B cell (primary cell): ENCODE results near the gene STAG1. TPM values are rescaled to one million over a fixed set of nuclear protein-coding genes. Genes with fewer than 3 reads are reported as not detected.

ENCODE experiments used
- ATAC-seq: fragments of 200-7000 bp; cut with Tn5 transposase; one replicate; pipeline ENCODE4 v1.10.0; 2021; ENCODE audit warnings: low read depth, mild to moderate bottlenecking, moderate number of reproducible peaks, moderate library complexity
- CTCF ChIA-PET: fragments of 350-600 bp; sonication (Branson Sonifier 250); formaldehyde crosslinking; loops from one replicate; lab custom pipeline; 2021; ENCODE audit warnings: antibody characterized with exemption, inconsistent platforms; lab: Charles Lee
- POLR2A ChIA-PET: fragments of 350-600 bp; sonication (Branson Sonifier 250); formaldehyde crosslinking; loops from one replicate; lab custom pipeline; 2021; ENCODE audit warnings: antibody characterized with exemption; lab: Charles Lee
- DNase-seq: peaks from one replicate; pipeline ENCODE4 v3.0.0; 2013
- H2AFZ ChIP-seq: 2 replicates; pipeline ENCODE4 v1.6.1; 2012; ENCODE audit warnings: mild to moderate bottlenecking, low read depth, low read length; ENCODE audit not compliant: insufficient read depth, poor library complexity, severe bottlenecking
- H3K27ac ChIP-seq, 2 donors: 1 replicate in 1 of 2; 2 replicates in 1 of 2; pipeline ENCODE4 v1.5.1; 2012 to 2013; ENCODE audit warnings: low read length in 2 of 2, mild to moderate bottlenecking in 2 of 2, moderate library complexity in 1 of 2
- H3K27me3 ChIP-seq, 4 experiments: fragments of 200-600 bp in 1 of 4; sonication (generic) in 1 of 4; replicated peaks in 1 of 4; 1 replicate in 2 of 4; 2 replicates in 2 of 4; pipeline versions ENCODE4 v1.6.1 to v1.7.0; 2013 to 2016; ENCODE audit warnings: low read length in 3 of 4, mild to moderate bottlenecking in 2 of 4, mixed read lengths in 1 of 4, moderate library complexity in 1 of 4; ENCODE audit not compliant: insufficient read depth in 4 of 4, control insufficient read depth in 3 of 4; ENCODE audit errors: control extremely low read depth in 1 of 4
- H3K36me3 ChIP-seq, 2 experiments: replicated peaks in 1 of 2; 1 replicate in 1 of 2; 2 replicates in 1 of 2; pipeline versions ENCODE4 v1.6.1 to v1.7.1; 2013; ENCODE audit warnings: low read length in 1 of 2; ENCODE audit not compliant: insufficient read depth in 2 of 2, control insufficient read depth in 1 of 2; ENCODE audit errors: control extremely low read depth in 1 of 2, extremely low read depth in 1 of 2
- H3K4me1 ChIP-seq, 2 donors: fragments of 200-600 bp in 1 of 2; sonication (generic) in 1 of 2; 1 replicate in 1 of 2; 2 replicates in 1 of 2; pipeline versions ENCODE4 v1.5.1 to v1.6.1; 2013 to 2017; ENCODE audit warnings: low read length in 2 of 2; ENCODE audit not compliant: control insufficient read depth in 2 of 2, insufficient read depth in 2 of 2
- H3K4me2 ChIP-seq: replicated peaks from 2 replicates; pipeline ENCODE3; 2012; ENCODE audit warnings: mild to moderate bottlenecking, low read depth, low read length; ENCODE audit not compliant: poor library complexity, severe bottlenecking
- H3K4me3 ChIP-seq, 5 experiments: fragments of 200-600 bp in 1 of 5; sonication (generic) in 1 of 5; 1 replicate in 3 of 5; 2 replicates in 2 of 5; pipeline versions ENCODE4 v1.5.1 to v1.7.0; 2011 to 2016; ENCODE audit warnings: low read length in 4 of 5, mild to moderate bottlenecking in 4 of 5, low read depth in 2 of 5, control low read depth in 1 of 5, moderate library complexity in 1 of 5; ENCODE audit not compliant: insufficient read depth in 1 of 5; ENCODE audit errors: control extremely low read depth in 1 of 5, extremely low read depth in 1 of 5
- H3K79me2 ChIP-seq: fragments of 200-600 bp; sonication (generic); one replicate; pipeline ENCODE4 v1.6.0; 2016; ENCODE audit warnings: low read length; ENCODE audit not compliant: control insufficient read depth, insufficient read depth
- H3K9ac ChIP-seq: fragments of 200-600 bp; sonication (generic); 2 replicates; pipeline ENCODE4 v1.6.1; 2017; ENCODE audit warnings: mild to moderate bottlenecking, low read length, moderate library complexity
- H3K9me3 ChIP-seq, 3 donors: one replicate each; pipeline versions ENCODE4 v1.6.1 to v1.7.1; 2013; ENCODE audit warnings: low read length in 2 of 3; ENCODE audit not compliant: control insufficient read depth in 2 of 3, insufficient read depth in 1 of 3; ENCODE audit errors: control extremely low read depth in 1 of 3
- H4K20me1 ChIP-seq: 2 replicates; pipeline ENCODE4 v1.6.0; 2012; ENCODE audit warnings: mild to moderate bottlenecking, low read length; ENCODE audit not compliant: insufficient read depth, control insufficient read depth, poor library complexity, severe bottlenecking
- H3K27ac Mint-ChIP-seq: one replicate; pipeline ENCODE4 v1.8.0; 2021; ENCODE audit warnings: mixed read lengths
- H3K27me3 Mint-ChIP-seq: one replicate; pipeline ENCODE4 v1.8.0; 2021; ENCODE audit warnings: mixed read lengths
- H3K4me1 Mint-ChIP-seq: one replicate; pipeline ENCODE4 v1.8.0; 2021; ENCODE audit warnings: mixed read lengths
- H3K4me3 Mint-ChIP-seq: one replicate; pipeline ENCODE4 v1.8.0; 2021; ENCODE audit warnings: mixed read lengths
- H3K9me3 Mint-ChIP-seq: one replicate; pipeline ENCODE4 v1.8.0; 2022; ENCODE audit warnings: mixed read lengths; ENCODE audit not compliant: insufficient read depth
- CTCF ChIP-seq: fragments of 200-600 bp; IDR thresholded peaks from one replicate; pipeline ENCODE4 v1.8.0; 2022; ENCODE audit warnings: antibody characterized with exemption, mild to moderate bottlenecking
- EZH2 ChIP-seq: IDR thresholded peaks from 2 replicates; pipeline ENCODE4 v1.6.1; 2012; ENCODE audit warnings: borderline replicate concordance, low read depth, mild to moderate bottlenecking, moderate library complexity, low read length; ENCODE audit not compliant: insufficient read depth, poor library complexity, severe bottlenecking
- WGBS: methylation state at CpG from one replicate; pipeline ENCODE4 v1.1.5; 2013; ENCODE audit warnings: missing lambda C conversion rate; ENCODE audit not compliant: insufficient coverage; 5-methylcytosine and 5-hydroxymethylcytosine counted together
- intact Hi-C: fragments of 100-400 bp; cut with micrococcal nuclease; formaldehyde crosslinking; loops from one replicate; pipeline ENCODE4 v1.10.0; 2022
- polyA plus RNA-seq: library from polyadenylated mRNA; depleted of rRNA; stranded (reverse); fragments of >200 nt; gene quantifications from 2 replicates; pipeline ENCODE4 v1.2.3, GENCODE V29; 2012
- total RNA-seq, 2 donors: library from RNA; stranded (reverse); fragments of 120-200 nt in 1 of 2; gene quantifications; 1 replicate in 1 of 2; 2 replicates in 1 of 2; pipeline versions ENCODE4 v1.2.3 to v1.2.4, GENCODE V29; 2013 to 2022

STAG1 gene
- total and polyA plus RNA-seq, 2 donors (not counting 1 experiment from before 2014, with no cell fraction given) = 9.2 to 77.0 TPM

- no peak overlapping the region for H3K27ac Mint-ChIP-seq
- no peak overlapping the region for H3K27ac ChIP-seq
- H3K27me3 ChIP-seq = no peaks in the 10 kb centered on the region
- H3K79me2 ChIP-seq = peaks cover 77% of the 10 kb centered on the region
- TF ChIP-seq CTCF (no peak), EZH2 (no peak)
- no peak overlapping the region for H3K9ac ChIP-seq
- no peaks in the 10 kb centered on the region for H3K9me3 ChIP-seq
- CTCF ChIA-PET = interaction anchor here (0.7 kb wide), 1 partner anchor 294 kb away, joined by 4 read pairs; no protein-coding TSS in a partner anchor
- no peaks in the 10 kb centered on the region for H3K9me3 Mint-ChIP-seq
- H3K36me3 ChIP-seq = peaks cover 0 to 2% of the 10 kb centered on the region in 2 experiments
- peaks cover 0 to 4% of the 10 kb centered on the region in 2 donors for H3K4me1 ChIP-seq
- H3K27me3 Mint-ChIP-seq = no peaks in the 10 kb centered on the region
- ATAC-seq (no peak), DNase-seq (no peak)
- H3K4me1 Mint-ChIP-seq = peaks cover 19% of the 10 kb centered on the region
- H4K20me1 ChIP-seq = peaks cover 23% of the 10 kb centered on the region
- H2AFZ ChIP-seq = no peak overlapping the region
- no CpG with 5 or more reads among the region's 5 CpGs for WGBS
- H3K4me3 Mint-ChIP-seq = no peak overlapping the region
- no peak overlapping the region for H3K4me3 ChIP-seq
- no peak overlapping the region for H3K4me2 ChIP-seq
- intact Hi-C loops = no loop called here
- POLR2A ChIA-PET = interaction anchor here (0.7 kb wide), 1 partner anchor 32 kb away, joined by 5 read pairs; the partner anchor contains the start of gene STAG1
These were observed 32.1 kb downstream of the STAG1 start for GRCh38 chr3:136720091-136720490.

- Histone ChIP-seq H3K27ac (no peak overlapping the region), H3K4me1 (no peaks in the 10 kb centered on the region), H3K4me3 (no peak overlapping the region), H2AFZ (no peak overlapping the region), H3K27me3 (no peaks in the 10 kb centered on the region), H3K4me2 (no peak overlapping the region), H3K9ac (no peak overlapping the region), H3K36me3 (peaks cover 2% of the 10 kb centered on the region in 2 experiments), H3K9me3 (no peaks in the 10 kb centered on the region), H3K79me2 (peaks cover 91% of the 10 kb centered on the region), H4K20me1 (peaks cover 34% of the 10 kb centered on the region)
- no peak for TF ChIP-seq CTCF
- H3K9me3 Mint-ChIP-seq = no peaks in the 10 kb centered on the region
- WGBS = no CpG with 5 or more reads among the region's 1 CpG
- no peak overlapping the region for H3K27ac Mint-ChIP-seq
- intact Hi-C loops = no loop called here
- POLR2A ChIA-PET = no interaction called here
- H3K27me3 Mint-ChIP-seq = no peaks in the 10 kb centered on the region
- no peak overlapping the region for H3K4me3 Mint-ChIP-seq
- peaks cover 11% of the 10 kb centered on the region for H3K4me1 Mint-ChIP-seq
- no peak for ATAC-seq
- CTCF ChIA-PET = no interaction called here
- no peak for DNase-seq
These were observed 35.5 kb downstream of the STAG1 start for GRCh38 chr3:136716629-136717028.
